D341Med (cell line): ENCODE results near the gene CSNK1D.

ENCODE experiments used
- DNase-seq: peaks from one replicate; pipeline ENCODE4 v3.0.0; 2012; ENCODE audit warnings: low spot score

Gene CSNK1D

DNA sequence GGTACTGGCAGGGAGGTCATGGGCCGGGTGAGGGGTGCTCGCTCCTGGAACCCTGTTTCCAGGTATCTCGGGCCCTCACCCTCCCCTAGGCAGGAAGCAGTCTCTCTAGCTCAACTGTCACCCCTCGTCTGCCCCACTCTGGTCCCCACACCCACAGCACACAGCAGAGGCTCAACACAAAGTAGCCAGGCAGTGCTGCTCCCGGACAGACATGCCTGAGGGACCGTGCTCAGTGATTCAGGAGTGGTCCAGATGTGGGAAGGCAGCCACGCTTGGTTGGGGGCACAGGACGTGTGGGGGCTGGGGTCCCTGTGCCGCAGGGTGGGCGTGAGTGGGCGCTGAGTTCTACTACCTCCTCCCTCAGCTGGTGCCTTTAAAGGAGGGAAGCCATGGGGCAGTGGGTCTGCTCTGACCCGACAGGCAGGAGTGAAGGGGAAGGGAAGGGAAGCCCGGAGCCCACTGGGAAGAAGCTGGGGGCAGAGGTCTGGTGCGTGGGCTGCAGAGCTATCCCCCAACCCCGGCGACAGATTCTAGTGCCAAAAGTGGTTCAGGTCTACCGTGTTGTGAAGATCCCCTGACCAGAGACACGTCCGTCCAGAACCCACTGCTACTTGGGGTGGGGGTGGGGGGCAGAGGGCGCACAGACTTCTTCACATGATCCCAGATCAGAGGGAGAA, 32.9 kb downstream of the CSNK1D start:
- DNase-seq = no peak

DNA sequence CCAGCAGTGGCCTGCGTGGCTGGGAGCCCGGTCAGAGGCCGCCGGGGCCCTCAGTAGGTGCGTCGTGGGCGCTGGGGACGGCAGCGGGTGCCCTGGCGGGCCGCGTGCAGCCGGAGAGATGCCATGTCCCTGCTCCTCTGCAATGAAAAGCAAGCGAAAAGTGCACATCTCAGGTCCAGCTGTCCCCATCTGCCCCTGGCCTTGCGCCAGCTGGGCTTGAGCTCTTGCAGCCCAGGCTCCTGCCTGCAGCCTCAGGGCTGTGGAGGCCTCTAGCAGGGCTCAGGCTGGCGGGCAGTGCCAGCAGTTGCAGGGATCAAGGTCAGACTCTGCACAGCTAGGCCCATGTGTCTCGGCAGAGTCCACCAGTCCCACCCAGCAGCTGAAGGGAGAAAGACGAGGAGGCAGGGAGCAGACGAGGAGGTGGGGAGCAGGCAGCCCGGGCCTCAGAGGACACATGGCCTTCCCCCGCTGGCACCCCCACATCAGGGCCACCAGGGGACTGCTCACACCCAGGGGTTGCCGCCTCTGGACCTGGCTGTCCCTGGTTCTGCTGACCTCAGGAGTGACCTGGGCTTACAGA, 33.5 kb downstream of the CSNK1D start:
- DNase-seq = no peak

DNA sequence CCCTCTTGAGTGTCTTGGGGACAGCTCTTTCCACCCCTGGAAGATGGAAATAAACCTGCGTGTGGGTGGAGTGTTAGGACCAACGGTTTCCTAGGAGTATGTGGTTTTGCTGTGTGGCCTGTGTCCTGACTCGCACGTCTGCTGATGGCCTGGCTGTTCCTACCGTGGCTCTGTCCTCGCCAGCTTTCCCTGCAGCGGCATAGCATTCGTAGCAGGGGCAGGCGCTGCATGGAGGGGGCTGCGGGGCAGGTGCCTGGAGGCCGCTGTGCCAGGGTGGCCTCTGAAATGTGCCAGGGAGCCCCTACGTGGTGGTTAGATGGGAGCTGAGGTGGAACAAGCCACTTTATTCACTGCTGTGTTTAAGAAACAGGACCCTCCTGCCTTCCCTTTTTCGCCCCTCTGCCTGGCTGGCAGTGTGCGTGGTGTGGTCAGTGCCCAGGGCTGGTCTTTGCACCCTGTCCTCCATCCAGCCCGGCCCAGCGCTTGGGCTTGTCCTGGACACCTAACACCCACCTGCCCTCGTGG, 34.0 kb downstream of the CSNK1D start:
- DNase-seq = no peak

DNA sequence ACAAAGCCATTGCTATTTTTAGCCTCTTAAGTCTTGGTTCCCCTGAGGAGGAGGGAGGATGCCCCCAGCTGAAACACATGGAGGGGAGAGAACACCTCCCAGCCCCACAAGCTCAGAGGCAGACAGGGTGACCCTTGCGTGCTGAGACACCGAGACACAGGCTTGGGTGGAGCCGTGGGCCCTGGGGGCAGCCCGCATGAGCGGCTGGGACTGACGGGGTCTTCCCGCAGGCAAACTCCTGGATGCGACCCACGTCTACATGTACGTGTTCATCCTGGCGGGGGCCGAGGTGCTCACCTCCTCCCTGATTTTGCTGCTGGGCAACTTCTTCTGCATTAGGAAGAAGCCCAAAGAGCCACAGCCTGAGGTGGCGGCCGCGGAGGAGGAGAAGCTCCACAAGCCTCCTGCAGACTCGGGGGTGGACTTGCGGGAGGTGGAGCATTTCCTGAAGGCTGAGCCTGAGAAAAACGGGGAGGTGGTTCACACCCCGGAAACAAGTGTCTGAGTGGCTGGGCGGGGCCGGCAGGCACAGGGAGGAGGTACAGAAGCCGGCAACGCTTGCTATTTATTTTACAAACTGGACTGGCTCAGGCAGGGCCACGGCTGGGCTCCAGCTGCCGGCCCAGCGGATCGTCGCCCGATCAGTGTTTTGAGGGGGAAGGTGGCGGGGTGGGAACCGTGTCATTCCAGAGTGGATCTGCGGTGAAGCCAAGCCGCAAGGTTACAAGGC, 34.9 kb downstream of the CSNK1D start:
- DNase-seq = no peak

DNA sequence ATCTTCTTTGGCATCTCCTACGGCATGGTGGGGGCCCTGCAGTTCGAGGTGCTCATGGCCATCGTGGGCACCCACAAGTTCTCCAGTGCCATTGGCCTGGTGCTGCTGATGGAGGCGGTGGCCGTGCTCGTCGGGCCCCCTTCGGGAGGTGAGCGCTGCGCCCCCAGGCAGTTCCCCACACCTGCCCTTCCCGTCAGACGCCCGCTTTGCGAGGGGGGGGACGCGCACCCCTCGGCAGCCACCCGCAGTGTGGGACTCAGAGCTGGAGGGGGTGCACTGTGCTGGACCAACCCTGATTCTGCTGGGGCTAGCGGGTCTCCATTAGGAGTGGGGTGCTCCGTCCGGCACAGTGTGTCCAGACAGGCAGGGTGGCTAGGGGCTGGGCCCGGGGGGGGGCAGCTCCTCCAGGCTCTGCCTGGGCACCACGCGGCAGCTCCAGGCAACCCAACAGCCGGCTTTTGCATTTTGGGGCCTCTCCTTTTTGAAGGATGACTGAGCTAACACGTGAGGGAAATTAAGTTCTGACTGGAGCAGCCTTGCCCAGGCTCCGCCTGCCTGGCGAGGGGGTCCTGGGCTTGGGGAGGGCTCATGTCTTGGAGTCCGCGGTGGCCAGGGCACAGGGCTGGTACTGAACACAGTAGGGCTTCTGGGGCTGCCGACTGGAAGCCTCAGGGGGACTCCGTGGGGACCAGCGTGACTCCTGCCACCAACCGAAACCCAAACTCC, 35.6 kb downstream of the CSNK1D start:
- DNase-seq = no peak

DNA sequence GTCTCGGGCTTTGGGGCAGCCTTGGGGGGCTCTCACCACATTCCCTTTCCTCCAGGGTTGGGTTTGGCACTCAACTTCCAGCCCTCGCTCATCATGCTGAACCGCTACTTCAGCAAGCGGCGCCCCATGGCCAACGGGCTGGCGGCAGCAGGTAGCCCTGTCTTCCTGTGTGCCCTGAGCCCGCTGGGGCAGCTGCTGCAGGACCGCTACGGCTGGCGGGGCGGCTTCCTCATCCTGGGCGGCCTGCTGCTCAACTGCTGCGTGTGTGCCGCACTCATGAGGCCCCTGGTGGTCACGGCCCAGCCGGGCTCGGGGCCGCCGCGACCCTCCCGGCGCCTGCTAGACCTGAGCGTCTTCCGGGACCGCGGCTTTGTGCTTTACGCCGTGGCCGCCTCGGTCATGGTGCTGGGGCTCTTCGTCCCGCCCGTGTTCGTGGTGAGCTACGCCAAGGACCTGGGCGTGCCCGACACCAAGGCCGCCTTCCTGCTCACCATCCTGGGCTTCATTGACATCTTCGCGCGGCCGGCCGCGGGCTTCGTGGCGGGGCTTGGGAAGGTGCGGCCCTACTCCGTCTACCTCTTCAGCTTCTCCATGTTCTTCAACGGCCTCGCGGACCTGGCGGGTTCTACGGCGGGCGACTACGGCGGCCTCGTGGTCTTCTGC, 36.3 kb downstream of the CSNK1D start:
- DNase-seq = no peak

DNA sequence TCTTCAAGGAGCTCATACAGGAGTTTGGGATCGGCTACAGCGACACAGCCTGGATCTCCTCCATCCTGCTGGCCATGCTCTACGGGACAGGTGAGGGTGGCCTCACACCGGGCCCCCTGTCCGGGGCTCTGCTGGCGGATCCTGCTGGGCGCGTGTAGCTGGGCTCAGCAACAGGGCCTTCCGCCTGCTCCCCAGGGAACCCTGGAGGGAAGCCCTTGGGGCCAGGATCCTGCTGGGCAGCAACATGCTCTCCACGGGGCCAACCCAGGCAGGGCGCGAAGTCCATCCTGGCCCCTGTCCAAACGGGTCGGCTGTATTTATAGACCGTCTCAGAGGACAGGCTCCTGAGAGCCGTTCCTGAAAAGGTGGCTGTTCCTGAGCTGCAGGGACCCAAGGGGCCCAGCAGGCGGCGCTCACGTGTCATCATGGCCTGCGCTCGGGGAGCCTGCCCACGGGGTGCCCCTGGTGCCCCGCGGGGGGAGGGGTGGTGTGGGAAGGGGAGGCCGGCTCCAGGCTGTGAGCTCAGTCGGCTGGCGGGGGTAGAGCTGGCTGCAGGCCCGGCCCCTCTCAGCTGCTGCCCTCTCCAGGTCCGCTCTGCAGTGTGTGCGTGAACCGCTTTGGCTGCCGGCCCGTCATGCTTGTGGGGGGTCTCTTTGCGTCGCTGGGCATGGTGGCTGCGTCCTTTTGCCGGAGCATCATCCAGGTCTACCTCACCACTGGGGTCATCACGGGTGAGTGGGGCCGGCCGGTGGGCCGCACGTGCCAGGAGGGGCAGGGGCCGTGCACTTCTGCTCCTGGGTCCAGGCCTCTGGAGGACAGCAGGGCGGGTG, 37.1 kb downstream of the CSNK1D start:
- peak; percentile 95 for DNase-seq

DNA sequence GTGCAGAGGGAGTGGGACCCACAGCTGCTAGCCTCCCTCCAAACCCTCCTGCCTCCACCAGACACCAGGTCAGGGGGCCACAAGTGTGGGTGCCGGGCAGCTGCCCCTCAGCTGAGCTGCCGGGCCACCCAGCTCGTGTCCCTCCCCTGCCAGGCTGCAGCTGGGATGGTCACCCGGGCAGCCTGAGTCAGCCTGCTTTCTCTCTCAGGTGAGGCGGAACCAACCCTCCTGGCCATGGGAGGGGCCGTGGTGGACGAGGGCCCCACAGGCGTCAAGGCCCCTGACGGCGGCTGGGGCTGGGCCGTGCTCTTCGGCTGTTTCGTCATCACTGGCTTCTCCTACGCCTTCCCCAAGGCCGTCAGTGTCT, 37.7 kb downstream of the CSNK1D start:
- no peak for DNase-seq

DNA sequence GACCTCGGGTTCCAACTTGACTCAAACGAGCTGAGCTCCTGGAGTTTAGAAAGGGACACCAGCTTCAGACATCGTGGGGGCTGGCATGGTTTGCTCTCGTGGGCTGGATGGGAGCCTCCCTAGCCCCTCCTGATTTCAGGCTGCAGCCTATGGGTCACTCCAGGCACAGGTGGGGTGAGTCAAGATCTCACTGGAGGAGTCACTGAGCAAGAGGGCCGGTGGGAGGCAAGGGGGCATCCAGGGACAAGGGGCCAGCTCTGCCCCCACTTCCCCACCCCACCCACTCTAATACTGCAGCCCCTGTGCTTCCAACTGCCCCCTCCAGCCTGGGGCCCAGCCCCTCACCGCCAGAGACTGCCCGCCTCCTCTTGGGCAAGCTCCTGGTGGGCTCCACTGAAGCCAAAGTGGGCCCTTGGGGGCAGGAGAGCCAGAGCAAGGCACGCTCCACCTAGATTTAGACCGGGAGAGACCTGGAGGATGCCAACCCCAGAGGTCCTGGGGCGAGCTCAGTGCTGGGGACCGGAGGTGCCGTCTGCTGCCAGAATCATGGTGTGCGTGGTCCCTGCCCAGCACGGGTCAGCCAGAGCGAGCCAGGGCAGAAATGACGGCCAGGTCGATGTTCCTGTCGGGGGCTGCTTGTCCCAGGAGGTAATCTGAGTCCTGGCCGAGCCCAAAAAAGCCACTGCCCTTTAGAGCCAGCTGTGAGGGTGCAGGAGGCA, 38.3 kb downstream of the CSNK1D start:
- DNase-seq = no peak

DNA sequence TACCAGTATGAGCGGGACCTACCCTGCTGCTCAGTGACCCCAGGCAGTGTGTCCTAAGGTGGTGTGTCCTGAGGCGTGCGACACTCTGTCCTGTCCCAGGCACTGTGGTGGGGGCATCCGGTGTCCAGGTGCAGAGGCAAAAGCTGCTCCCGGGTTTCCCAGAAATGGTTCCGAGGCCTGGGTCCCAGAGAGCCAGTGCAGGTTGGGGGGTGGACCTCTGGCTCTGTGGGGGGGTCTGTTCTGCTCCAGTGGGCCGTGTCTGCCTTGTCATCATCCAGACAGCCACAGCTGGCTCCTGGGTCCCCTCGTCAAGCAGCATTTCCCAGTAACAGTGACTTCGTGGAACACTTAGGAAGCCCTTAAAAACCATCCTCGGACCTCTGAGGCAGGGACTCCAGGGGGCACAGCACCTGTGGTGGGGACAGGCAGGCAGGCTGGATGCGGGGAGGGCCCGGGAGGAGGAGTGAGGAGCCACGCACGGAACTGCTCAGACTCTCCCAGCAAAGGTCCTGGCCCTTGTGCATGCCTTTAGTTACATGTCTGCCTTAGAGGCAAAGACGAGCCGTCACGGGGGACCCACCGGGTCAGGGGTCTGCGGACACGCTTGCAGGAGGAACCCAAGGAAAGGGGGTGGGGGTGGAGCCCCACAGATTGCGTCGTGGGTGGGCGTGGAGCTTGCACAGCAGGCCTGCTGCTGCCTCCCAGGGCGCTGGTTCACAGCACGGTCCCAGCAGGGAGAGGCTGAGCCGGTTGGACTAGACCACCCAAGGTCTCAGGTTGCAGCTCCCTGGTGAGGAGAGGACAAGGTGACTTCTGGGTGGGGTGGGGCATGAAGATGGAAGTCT, 39.1 kb downstream of the CSNK1D start:
- DNase-seq = no peak

DNA sequence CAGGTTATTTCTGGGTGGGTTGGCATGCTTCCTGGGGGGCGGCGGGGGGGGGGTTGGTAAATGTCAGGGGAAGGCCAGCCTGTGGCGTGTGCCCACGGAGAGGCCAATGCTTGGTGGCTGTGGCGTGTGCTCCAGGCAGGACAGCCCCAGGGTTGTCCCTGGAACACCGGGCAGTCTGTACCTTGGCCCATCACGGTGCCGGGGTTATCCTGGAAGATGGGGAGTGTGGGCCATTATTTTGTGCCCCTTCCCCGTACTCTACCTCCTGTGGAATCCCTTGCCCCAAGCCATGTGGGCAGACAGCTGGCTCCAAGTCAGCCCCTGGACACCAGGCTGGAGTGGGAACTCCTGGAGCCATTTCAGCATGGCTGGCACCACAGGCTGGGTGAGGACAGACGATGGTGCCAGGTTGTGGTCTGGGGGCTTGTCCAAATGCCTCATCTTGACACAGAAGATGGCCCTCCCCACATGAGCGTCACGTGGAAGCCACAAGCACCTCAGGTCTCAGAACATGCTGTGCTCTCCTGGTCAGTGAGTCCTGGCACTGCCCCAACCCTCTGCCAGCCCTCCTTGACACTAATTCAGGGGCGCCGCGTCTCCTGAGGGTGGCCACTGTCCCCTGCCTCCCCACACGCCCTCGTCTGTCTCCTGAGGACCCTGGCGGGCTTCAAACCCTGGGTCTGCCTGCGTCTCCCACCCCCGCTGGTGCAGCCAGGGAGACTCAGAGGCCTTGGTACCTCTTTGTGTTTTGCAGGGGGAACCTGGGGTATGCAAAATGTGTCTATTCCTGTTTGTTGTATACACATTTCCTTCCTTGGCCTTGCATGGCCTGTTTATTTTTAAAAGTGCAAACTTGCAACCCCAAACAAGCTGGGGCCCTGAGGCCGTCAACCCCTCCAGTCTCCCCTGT, 40.4 kb downstream of the CSNK1D start:
- no peak for DNase-seq

DNA sequence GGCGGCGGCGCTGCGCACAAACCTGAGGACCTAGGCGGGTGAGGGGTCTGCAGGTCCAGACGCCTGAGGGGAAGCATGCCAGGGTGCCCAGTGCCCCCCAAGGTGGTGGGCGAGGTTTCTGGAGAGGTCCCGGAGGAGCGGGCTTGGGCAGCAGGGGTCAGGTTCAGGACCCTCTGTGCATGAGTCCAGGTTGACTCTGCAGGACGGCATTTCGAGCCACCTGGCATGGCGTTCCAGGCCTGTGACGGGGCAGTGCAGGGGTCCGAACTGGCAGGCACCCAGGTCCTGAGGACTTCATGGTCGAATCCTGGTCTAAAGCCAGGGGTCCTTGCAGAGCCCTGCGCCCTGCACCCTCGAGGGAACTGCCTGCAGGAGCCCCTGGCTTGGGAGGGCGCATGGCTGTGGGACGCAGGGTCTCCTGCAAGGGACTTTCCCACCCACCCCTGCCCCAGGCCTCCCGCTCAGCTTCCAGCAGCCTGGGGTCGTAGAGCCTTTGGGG, 41.1 kb downstream of the CSNK1D start:
- DNase-seq = no peak

DNA sequence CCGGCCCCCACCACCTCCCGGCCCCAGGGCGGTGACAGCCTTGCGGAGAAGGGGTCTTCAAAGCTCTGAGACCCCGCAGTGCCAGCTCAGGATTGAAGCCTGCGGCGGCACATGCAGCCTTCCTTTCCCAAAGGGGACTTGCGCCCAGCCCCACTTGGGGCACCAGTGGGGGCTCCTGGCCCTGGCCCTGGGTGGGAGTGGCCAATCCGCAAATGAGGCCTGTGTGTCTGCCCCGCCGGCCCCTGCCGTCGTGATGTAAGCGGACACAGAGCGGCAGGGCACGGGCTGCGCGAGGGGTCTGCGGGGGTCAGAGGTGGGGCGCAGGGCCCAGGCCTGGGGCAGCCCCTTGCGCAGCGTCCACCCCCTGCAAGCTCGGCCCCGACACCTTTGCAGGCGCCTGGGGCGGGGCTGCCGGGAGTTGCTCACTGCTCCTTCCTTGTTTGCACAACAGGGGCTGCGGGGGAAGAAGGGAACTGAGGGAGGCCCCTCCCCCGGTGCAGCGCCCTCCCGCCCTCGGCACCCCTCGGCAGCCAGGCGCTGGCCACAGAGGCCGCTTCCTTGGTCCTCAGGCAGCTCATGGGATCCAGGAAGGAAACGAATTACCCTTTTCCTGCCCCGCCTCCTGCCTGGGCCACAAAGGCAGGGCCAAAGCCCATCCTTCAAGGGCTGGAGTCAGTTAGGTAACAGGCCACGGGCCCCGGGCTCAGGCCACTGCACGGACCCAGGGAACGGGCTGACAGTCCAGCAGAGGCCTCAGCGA, 41.8 kb downstream of the CSNK1D start:
- DNase-seq = no peak

DNA sequence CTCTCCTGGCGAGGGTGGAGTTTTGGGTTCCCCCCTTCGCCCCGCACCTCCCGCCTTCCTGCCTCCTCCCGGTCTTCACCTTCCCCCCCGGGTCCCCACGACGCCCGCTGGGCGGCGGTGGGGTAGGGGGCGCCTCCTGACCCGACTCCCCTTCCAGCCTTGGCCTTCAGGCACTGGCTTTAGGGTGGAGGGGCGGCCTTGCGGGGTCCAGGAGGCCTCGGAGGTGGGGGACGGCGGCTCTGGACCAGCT, 42.3 kb downstream of the CSNK1D start:
- DNase-seq = no peak

DNA sequence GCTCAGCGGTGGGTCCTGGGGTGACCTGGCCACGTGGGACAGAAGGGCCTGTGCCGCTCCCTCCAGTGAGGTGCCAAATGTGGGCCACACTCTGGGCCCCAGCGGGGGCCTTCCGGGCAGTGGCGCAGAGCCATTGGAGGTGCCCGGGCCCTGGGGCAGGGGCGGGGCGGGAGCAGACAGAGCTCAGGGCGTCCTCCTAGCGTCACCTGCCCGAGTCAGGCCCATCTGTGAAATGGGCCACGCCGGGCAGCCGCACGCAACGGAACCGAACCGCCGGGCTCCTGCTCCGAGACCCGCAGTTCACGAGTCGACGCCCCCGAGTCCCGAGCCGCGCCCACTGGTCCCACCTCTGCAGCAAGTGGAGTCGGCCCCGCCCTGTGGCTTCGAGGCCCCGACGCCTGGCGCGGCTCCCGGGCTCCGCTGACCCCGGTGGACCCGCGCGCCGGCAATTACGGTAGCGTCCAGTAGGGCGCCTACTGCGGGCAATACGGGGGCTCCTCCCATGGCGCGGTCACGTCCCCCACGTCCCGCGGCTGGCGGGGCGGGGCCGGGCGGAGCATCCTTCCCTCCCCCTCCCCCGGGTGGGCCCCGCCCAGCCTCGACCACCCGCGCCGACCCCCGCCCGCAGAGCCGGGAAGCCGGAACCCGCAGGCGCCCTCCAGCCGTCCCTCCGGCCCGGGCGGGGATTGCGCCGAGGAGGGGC, 42.7 kb downstream of the CSNK1D start:
- no peak for DNase-seq

DNA sequence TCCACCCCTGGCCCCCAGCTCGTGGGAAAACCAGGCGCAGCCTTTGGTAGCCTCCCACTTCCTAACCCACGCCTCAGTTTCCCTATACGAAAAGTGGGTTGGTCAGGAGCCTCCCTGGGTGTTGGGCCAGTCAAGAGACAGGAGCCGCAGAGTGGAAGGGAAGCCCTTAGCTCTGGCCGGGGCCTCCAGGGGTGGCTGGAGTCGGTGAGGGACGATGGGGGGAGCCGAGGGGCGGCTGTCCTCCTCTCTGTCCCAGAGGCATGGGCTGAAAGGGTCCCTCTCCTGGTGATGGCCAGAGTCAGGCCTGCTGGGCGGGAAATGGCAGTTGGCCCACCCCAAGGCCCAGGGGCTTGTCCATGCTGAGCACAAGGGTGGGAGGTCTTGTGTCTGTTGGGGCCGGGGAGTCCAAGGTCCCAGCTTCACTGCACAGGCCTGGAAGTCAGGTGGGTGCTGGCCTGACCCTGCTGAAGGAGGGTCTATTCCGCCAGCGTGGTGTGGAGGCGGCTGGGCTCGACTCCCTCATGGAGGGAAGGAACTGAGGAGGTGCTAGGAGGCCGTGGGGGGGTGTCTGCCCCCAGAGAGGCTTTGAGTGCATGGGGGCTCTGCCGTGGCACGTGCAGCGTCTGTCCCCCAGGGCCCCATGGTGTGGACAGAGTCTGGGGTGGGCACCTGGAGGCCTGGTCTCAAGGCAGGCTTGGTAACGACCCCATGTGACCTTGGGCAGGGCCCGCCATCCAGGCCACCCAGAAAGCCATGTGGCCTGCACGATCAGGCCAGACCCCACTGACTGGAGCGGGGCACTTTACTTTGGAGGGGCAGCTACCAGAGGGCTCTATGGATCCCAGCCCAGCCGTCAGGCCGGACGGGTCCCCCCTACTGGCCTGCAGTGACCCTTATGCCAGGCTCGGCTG, 43.5 kb downstream of the CSNK1D start:
- no peak for DNase-seq
